ENCODE results near the gene CDHR1. TPM values are rescaled to one million over a fixed set of nuclear protein-coding genes. Genes with fewer than 3 reads are reported as not detected.

CDHR1 gene
- total and polyA plus RNA-seq, 4 donors: 0.07 to 0.51 (median 0.14) TPM

DNA sequence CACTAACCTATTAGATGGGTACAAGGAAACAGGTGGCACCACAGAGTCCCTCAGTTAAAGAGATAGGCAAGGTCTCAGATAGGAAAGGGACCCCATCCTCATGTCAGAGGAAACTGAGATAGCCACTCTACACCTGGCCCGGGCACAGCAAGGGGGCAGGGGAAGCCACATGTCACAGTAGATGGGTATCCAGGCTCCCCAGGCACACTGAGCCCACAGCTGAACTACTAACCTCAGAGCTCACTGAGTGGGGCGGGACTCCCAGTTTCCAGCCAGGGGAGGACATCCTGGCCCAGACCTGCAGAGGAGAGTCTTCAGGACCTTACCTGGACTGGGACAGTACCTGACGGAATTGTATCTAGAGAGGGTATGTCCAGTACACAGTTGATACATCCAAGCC, 3.7 kb upstream of the CDHR1 start:
- 82% methylated on average over 3 of the region's 3 CpGs for WGBS
- TF ChIP-seq HNF4A (conservative IDR thresholded peaks at IDR 0.05) (no peak), JUND (IDR thresholded peaks at IDR 0.05) (no peak), FOXA1 (IDR thresholded peaks at IDR 0.05) (no peak), RAD21 (IDR thresholded peaks at IDR 0.05) (no peak), TAF1 (conservative IDR thresholded peaks at IDR 0.05) (no peak), SP1 (IDR thresholded peaks at IDR 0.05) (no peak), EGR1 (IDR thresholded peaks at IDR 0.05; ENCODE audit: low read depth in 2 of 2) (no peak), YY1 (IDR thresholded peaks at IDR 0.05) (no peak), HNF4G (IDR thresholded peaks at IDR 0.05) (no peak), GABPA (IDR thresholded peaks at IDR 0.05 in 1 of 2, conservative IDR thresholded peaks at IDR 0.05 in 1 of 2) (no peak), RXRA (IDR thresholded peaks at IDR 0.05) (no peak), NR2F2 (IDR thresholded peaks at IDR 0.05) (no peak), FOXA2 (IDR thresholded peaks at IDR 0.05) (no peak)
- TF ChIP-seq, protein P1, sequence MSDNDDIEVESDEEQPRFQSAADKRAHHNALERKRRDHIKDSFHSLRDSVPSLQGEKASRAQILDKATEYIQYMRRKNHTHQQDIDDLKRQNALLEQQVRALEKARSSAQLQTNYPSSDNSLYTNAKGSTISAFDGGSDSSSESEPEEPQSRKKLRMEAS (IDR thresholded peaks at IDR 0.05): no peak
- TF ChIP-seq, protein P2, sequence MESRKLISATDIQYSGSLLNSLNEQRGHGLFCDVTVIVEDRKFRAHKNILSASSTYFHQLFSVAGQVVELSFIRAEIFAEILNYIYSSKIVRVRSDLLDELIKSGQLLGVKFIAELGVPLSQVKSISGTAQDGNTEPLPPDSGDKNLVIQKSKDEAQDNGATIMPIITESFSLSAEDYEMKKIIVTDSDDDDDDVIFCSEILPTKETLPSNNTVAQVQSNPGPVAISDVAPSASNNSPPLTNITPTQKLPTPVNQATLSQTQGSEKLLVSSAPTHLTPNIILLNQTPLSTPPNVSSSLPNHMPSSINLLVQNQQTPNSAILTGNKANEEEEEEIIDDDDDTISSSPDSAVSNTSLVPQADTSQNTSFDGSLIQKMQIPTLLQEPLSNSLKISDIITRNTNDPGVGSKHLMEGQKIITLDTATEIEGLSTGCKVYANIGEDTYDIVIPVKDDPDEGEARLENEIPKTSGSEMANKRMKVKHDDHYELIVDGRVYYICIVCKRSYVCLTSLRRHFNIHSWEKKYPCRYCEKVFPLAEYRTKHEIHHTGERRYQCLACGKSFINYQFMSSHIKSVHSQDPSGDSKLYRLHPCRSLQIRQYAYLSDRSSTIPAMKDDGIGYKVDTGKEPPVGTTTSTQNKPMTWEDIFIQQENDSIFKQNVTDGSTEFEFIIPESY (IDR thresholded peaks at IDR 0.05): no peak
- TF ChIP-seq, protein P3, sequence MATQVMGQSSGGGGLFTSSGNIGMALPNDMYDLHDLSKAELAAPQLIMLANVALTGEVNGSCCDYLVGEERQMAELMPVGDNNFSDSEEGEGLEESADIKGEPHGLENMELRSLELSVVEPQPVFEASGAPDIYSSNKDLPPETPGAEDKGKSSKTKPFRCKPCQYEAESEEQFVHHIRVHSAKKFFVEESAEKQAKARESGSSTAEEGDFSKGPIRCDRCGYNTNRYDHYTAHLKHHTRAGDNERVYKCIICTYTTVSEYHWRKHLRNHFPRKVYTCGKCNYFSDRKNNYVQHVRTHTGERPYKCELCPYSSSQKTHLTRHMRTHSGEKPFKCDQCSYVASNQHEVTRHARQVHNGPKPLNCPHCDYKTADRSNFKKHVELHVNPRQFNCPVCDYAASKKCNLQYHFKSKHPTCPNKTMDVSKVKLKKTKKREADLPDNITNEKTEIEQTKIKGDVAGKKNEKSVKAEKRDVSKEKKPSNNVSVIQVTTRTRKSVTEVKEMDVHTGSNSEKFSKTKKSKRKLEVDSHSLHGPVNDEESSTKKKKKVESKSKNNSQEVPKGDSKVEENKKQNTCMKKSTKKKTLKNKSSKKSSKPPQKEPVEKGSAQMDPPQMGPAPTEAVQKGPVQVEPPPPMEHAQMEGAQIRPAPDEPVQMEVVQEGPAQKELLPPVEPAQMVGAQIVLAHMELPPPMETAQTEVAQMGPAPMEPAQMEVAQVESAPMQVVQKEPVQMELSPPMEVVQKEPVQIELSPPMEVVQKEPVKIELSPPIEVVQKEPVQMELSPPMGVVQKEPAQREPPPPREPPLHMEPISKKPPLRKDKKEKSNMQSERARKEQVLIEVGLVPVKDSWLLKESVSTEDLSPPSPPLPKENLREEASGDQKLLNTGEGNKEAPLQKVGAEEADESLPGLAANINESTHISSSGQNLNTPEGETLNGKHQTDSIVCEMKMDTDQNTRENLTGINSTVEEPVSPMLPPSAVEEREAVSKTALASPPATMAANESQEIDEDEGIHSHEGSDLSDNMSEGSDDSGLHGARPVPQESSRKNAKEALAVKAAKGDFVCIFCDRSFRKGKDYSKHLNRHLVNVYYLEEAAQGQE (IDR thresholded peaks at IDR 0.05): no peak
- TF ChIP-seq, protein P4, sequence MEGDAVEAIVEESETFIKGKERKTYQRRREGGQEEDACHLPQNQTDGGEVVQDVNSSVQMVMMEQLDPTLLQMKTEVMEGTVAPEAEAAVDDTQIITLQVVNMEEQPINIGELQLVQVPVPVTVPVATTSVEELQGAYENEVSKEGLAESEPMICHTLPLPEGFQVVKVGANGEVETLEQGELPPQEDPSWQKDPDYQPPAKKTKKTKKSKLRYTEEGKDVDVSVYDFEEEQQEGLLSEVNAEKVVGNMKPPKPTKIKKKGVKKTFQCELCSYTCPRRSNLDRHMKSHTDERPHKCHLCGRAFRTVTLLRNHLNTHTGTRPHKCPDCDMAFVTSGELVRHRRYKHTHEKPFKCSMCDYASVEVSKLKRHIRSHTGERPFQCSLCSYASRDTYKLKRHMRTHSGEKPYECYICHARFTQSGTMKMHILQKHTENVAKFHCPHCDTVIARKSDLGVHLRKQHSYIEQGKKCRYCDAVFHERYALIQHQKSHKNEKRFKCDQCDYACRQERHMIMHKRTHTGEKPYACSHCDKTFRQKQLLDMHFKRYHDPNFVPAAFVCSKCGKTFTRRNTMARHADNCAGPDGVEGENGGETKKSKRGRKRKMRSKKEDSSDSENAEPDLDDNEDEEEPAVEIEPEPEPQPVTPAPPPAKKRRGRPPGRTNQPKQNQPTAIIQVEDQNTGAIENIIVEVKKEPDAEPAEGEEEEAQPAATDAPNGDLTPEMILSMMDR (IDR thresholded peaks at IDR 0.05; ENCODE audit: low read depth, low read length, missing input control): no peak
- TF ChIP-seq, protein P5, sequence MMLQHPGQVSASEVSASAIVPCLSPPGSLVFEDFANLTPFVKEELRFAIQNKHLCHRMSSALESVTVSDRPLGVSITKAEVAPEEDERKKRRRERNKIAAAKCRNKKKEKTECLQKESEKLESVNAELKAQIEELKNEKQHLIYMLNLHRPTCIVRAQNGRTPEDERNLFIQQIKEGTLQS (IDR thresholded peaks at IDR 0.05): no peak
- Histone ChIP-seq H3K36me3 (ENCODE audit: control insufficient read depth in 4 of 4, insufficient read depth in 3 of 4, low read depth in 1 of 4, low read length in 3 of 4) (no peaks in the 10 kb centered on the region), H3K9ac (ENCODE audit: low read depth in 1 of 2, low read length in 2 of 2) (no peak overlapping the region), H3K4me3 (ENCODE audit: low read depth in 1 of 3, low read length in 3 of 3) (no peak overlapping the region), H3K27ac (ENCODE audit: low read depth in 1 of 2, low read length in 2 of 2) (no peak overlapping the region), H3K4me1 (ENCODE audit: control insufficient read depth in 4 of 4, insufficient read depth in 4 of 4, low read length in 3 of 4) (peaks cover 4 to 10% (median 7%) of the 10 kb centered on the region in 4 donors), H3K9me3 (ENCODE audit: control insufficient read depth in 4 of 4, low read length in 3 of 4) (no peaks in the 10 kb centered on the region), H3K27me3 (ENCODE audit: control insufficient read depth in 4 of 4, insufficient read depth in 4 of 4, low read length in 3 of 4) (peaks cover 0 to 11% (median 5%) of the 10 kb centered on the region in 4 donors)
- no peak for DNase-seq (ENCODE audit: low spot score)

Data from liver (tissue), 9 donors.